HG02981 (cell line): ENCODE measurements around the gene TMIE.
"Not testable (repeated sequence)": the region's sequence is repeated elsewhere in the genome, so short reads cannot be mapped to it uniquely, and the experiment has no call there.

Source experiments
- ATAC-seq: cut with Tn5 transposase; IDR thresholded peaks from one replicate; pipeline ENCODE4 v1.9.1; 2021; ENCODE audit warnings: mild to moderate bottlenecking, moderate library complexity; ENCODE audit not compliant: unreplicated experiment

TMIE gene

GRCh38 chr3:46719044-46719565, 17.9 kb downstream of the TMIE start:
- ATAC-seq, result no peak

GRCh38 chr3:46719735-46720271, 18.6 kb downstream of the TMIE start:
- no peak for ATAC-seq

- ATAC-seq, result no peak
These were observed 19.8 kb downstream of the TMIE start for GRCh38 chr3:46721009-46721408.

DNA sequence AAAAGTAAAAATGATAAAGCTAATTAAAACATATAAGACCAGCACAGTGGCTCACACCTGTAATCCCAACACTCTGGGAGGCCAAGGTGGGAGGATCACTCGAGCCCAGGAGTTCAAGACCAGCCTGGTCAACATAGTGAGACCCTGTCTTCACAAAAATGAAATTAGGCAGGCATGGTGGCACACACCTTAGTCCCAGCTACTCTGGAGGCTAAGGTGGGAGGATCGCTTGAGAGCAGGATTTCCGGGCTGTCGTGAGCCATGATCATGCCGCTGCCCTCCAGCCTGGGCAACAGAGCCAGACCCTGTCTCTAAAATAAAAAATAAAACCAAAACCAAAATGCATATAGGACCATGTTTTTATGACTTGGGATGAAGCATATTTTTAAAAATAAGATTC, 21.3 kb downstream of the TMIE start:
- no peak for ATAC-seq

DNA sequence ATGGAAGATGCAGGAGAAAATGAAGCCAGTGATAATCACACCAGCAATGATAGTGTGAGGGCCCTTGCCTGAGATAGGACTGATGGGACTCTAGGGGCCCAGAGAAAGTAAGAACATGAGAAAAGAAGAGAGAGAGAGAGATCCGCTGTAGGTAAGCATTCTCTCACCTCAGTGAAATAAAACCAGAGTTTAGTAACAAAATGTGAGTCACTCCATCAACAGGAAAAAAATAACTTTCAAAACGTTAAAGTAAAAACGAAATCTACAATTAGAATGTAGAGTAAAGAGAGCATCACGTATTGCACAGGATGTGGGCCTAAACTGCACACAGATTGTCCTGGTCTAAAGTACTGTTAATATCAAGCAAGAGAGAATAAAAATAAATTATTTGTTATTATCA, 23.2 kb downstream of the TMIE start:
- ATAC-seq, result no peak

DNA sequence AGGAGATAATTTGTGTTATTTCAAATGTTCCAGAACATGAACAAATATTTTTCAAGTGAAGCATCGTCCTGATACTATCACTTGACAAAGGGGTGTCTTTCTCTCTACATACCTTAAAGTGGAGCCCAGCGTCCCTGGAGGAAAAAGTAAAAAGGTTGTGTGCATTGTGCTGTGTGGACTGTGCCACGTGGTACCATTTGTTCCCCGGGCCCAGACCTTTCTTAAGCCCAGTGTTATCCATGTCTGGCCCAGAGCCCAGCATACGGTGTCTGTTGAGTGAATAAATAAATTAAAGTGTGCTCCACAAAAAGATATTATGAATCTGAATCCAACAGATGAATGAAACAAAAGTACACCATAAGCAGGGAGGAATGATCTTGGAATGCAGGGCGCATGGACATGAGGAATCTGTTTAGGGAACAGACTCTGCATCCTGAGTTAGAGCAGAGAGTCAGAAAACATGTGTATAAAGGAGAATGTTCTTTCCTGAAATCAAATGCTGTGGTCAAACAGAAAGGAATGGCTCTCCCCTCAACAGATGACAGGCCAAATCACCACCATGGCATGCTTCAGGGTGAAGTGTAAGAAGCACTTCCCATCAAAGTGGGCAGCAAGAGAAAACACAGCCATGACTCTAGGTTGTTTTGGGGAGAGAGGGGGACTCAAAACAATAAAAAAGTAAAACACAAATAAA, 24.6 kb downstream of the TMIE start:
- no peak for ATAC-seq

GRCh38 chr3:46729038-46729437, 27.8 kb downstream of the TMIE start:
- no peak for ATAC-seq

DNA sequence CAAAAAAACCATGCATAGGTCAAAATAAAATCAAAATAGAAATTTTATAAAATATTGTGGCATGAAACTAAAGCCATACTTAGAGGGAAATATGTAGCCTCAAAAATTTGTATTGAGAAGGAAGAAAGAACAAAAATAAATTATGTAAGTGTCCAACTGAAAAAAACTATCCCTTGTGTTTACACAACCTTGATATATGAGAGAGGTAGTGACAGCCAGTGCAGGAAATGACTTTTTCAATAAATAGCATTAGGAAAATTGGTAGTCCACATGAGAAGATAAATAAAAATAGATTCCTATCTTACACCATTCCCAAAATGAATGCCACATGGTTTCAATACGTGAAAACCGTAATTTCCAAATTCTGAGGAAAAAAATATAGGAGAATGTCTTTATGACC, 29.6 kb downstream of the TMIE start:
- no peak for ATAC-seq

- no peak for ATAC-seq
These were observed 30.6 kb downstream of the TMIE start for GRCh38 chr3:46731795-46732194.

- ATAC-seq, result no peak
These were observed 32.0 kb downstream of the TMIE start for GRCh38 chr3:46733026-46733800.

GRCh38 chr3:46734773-46735172, 33.6 kb downstream of the TMIE start:
- ATAC-seq, result no peak

- no peak for ATAC-seq
These were observed 35.0 kb downstream of the TMIE start for GRCh38 chr3:46736006-46736872.

DNA sequence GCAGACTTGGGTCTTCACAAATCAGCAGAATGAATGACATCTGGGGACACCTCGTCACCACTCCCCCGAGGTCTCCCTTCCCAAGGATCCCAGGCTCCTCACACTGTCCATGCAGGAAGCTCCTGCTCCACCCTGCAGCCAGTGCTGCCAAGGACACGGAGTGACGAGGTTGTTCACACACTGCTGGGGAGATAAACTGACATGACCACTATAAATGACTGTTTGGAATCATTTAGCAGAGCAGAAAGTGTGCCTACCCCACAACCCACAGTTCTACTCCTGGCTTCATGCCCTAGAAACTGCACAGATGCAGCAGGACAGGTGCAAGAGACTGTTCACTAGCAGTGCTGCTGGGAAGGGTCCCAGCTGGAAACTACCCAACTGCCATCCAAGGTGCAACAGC, 36.1 kb downstream of the TMIE start:
- no peak for ATAC-seq

DNA sequence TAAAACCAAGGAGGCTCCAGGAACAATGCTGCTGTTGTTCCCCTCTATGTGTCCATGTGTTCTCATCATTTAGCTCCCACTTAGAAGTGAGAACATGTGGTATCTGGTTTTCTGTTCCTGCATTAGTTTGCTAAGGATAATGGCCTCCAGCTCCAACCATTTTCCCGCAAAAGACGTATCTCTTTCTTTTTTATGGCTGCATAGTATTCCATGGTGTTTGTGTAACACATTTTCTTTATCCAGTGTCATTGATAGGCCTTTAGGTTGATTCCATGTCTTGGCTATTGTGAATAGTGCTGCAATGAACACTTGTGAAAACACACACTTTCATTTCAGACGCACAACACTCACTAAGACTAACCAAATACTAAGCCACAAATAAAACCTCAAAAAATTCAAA, 38.4 kb downstream of the TMIE start:
- ATAC-seq, result not testable (repeated sequence)

DNA sequence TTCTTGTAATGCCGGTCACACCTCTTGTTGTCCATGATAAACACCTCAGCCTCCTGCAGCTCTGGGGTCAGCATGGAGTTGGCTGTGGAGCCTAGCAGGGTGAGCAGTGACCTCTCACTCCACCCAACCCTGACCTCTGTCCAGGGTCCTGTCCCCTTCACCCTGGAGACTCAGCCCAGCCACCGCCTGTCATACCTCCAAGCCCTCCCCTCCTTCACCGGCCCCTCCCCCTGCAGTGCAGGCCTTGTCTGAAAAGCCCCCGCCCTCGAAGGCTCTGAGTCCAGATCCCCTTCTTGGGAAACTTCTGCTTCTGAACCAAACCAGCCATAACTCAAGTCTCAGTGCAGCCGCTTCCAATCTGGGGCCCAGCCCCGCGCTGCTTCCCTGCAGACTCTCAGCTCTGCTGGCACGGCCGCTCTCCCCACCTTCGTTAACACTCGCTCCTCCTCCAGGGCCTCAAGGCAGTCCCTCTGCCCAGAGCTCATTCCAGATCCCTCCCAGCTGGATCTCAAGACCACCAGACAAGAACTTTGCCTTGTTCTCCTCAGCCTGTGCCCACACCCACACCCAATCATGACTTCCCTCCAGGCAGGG, 41.9 kb downstream of the TMIE start:
- no peak for ATAC-seq

GRCh38 chr3:46746711-46747110, 45.5 kb downstream of the TMIE start:
- ATAC-seq, result no peak

GRCh38 chr3:46748170-46748569, 47.0 kb downstream of the TMIE start:
- no peak for ATAC-seq

DNA sequence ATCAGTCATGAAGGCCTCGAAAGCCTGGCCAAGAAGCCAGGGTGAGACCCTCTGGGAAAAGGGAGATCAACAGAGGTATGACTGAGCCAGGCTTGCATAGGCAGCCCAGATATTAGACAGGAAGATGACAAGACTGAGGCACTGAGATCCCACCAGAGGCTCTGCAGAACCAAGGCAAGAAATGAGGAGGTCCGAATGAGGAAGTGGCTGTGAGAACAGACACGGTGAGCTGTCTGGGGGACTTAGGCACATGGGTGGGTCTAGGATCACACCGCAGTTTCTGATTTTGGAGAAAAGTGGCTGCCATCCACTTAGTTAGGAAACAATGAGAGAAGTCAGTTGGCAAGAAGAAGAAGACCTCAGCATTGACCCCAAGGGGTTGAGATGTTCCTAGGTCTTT, 47.9 kb downstream of the TMIE start:
- ATAC-seq, result no peak

DNA sequence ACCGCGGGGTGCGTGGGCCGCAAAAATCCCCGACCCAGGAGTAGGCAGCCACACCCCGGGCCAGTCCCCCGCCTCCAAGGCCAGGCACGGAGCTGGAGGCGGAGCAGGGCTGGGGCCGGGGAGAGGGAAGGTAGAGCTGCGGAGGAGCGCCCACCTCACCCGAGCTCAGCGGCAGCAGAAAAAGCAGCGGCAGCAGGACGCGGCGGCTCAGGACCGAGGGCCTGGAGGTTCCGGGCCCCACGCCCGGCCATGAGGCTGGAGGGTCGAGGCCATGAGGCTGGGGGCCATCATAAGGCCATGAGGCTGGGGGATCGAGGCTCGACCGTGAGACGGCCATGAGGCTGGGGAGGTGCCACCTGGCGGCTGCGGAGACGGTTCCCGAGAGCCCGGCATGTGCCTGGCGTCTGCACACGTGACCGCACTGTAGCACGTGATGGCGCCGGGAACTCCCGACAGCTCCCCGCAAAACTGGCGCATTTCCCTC, 49.4 kb downstream of the TMIE start:
- no peak for ATAC-seq

- ATAC-seq, result not testable (repeated sequence)
These were observed 51.9 kb downstream of the TMIE start for GRCh38 chr3:46753127-46753526.

DNA sequence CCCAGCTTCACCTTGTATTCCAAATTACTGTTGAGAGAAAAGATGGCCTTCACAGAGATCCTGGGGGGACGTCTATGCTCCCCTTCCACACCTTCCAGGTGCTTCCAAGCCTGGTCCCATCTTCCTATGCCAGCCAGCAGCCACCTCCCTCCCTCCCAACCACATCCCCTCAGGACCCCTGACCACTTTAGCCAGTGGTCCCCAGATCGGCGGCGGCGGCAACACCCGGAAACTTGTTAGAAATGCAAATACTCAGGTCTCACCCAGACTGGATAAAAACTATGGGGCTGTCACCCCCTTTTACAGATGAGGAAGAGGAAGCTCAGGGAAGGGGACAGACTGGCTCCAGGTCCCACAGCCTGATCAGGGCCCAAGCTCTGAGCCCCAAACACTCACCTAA, 54.5 kb downstream of the TMIE start:
- no peak for ATAC-seq
